Measurements from ENCODE around the gene KCNH4.
A peak's percentile ranks its signal among the peaks of the same experiment; 100 is the strongest.
"Not testable (repeated sequence)": the region's sequence is repeated elsewhere in the genome, so short reads cannot be mapped to it uniquely, and the experiment has no call there.

The KCNH4 gene

GRCh38 chr17:42187833-42188232, 6.9 kb upstream of the KCNH4 start:
- H3K27ac ChIP-seq (ENCODE audit: low read depth, low read length) = no peak overlapping the region
- no peak overlapping the region for H3K9ac ChIP-seq (ENCODE audit: low read length in 5 of 5)
- H3K9me3 ChIP-seq (ENCODE audit: control insufficient read depth in 5 of 5, low read length in 5 of 5) = no peaks in the 10 kb centered on the region

GRCh38 chr17:42186191-42186590, 5.2 kb upstream of the KCNH4 start:
- not testable (repeated sequence) for H3K36me3 ChIP-seq (ENCODE audit: control insufficient read depth in 5 of 5, insufficient read depth in 5 of 5, low read length in 5 of 5); H3K27me3 ChIP-seq (ENCODE audit: control insufficient read depth in 5 of 5, insufficient read depth in 4 of 5, low read length in 5 of 5); H3K27ac ChIP-seq (ENCODE audit: low read depth, low read length); H3K9ac ChIP-seq (ENCODE audit: low read length in 5 of 5); H3K4me3 ChIP-seq (ENCODE audit: low read depth in 1 of 5, low read length in 5 of 5); H3K9me3 ChIP-seq (ENCODE audit: control insufficient read depth in 5 of 5, low read length in 5 of 5)
- H3K4me1 ChIP-seq (ENCODE audit: control insufficient read depth in 5 of 5, insufficient read depth in 5 of 5, low read length in 5 of 5) = peaks cover 0 to 37% (median 26%) of the 10 kb centered on the region in 5 donors

More at GRCh38 chr17:42187833-42188232, 6.9 kb upstream of the KCNH4 start:
- H3K36me3 ChIP-seq (ENCODE audit: control insufficient read depth in 5 of 5, insufficient read depth in 5 of 5, low read length in 5 of 5) = peaks cover 0 to 9% (median 0%) of the 10 kb centered on the region in 5 donors
- H3K4me3 ChIP-seq (ENCODE audit: low read depth in 1 of 5, low read length in 5 of 5) = no peak overlapping the region
- peaks cover 0 to 32% (median 21%) of the 10 kb centered on the region in 5 donors for H3K4me1 ChIP-seq (ENCODE audit: control insufficient read depth in 5 of 5, insufficient read depth in 5 of 5, low read length in 5 of 5)
- H3K27me3 ChIP-seq (ENCODE audit: control insufficient read depth in 5 of 5, insufficient read depth in 4 of 5, low read length in 5 of 5) = no peaks in the 10 kb centered on the region

GRCh38 chr17:42185621-42185930, 4.6 kb upstream of the KCNH4 start:
- H3K9ac ChIP-seq (ENCODE audit: low read length in 5 of 5) = no peak overlapping the region
- no peak overlapping the region for H3K27ac ChIP-seq (ENCODE audit: low read depth, low read length)
- H3K4me1 ChIP-seq (ENCODE audit: control insufficient read depth in 5 of 5, insufficient read depth in 5 of 5, low read length in 5 of 5) = peaks cover 0 to 43% (median 32%) of the 10 kb centered on the region in 5 donors

GRCh38 chr17:42184713-42185620, 4.0 kb upstream of the KCNH4 start, which contains the start of gene HCRT:
Gene HCRT, minus strand, starts transcription at chr17:42185452. Its CDS starts 87 bp downstream, at chr17:42185365.
- Histone ChIP-seq H3K9ac (ENCODE audit: low read length in 5 of 5) (peak within 1 kb of the TSS in 3 of 5 donors; percentile 63 to 72 (median 69)), H3K27ac (ENCODE audit: low read depth, low read length) (no peak within 1 kb of the TSS), H3K9me3 (ENCODE audit: control insufficient read depth in 5 of 5, low read length in 5 of 5) (no peaks in the 10 kb centered on the region), H3K4me3 (ENCODE audit: low read depth in 1 of 5, low read length in 5 of 5) (peak within 1 kb of the TSS in 4 of 5 donors; percentile 65 to 75 (median 70)), H3K27me3 (ENCODE audit: control insufficient read depth in 5 of 5, insufficient read depth in 4 of 5, low read length in 5 of 5) (peaks cover 0 to 7% (median 4%) of the 10 kb centered on the region in 5 donors), H3K36me3 (ENCODE audit: control insufficient read depth in 5 of 5, insufficient read depth in 5 of 5, low read length in 5 of 5) (no peaks in the 10 kb centered on the region), H3K4me1 (ENCODE audit: control insufficient read depth in 5 of 5, insufficient read depth in 5 of 5, low read length in 5 of 5) (peaks cover 0 to 48% (median 37%) of the 10 kb centered on the region in 5 donors)

More at GRCh38 chr17:42185621-42185930, 4.6 kb upstream of the KCNH4 start:
- Histone ChIP-seq H3K27me3 (ENCODE audit: control insufficient read depth in 5 of 5, insufficient read depth in 4 of 5, low read length in 5 of 5) (peaks cover 0 to 7% (median 3%) of the 10 kb centered on the region in 5 donors), H3K9me3 (ENCODE audit: control insufficient read depth in 5 of 5, low read length in 5 of 5) (no peaks in the 10 kb centered on the region), H3K36me3 (ENCODE audit: control insufficient read depth in 5 of 5, insufficient read depth in 5 of 5, low read length in 5 of 5) (peaks cover 0 to 3% (median 0%) of the 10 kb centered on the region in 5 donors), H3K4me3 (ENCODE audit: low read depth in 1 of 5, low read length in 5 of 5) (no peak overlapping the region)

GRCh38 chr17:42183741-42184711, 3.1 kb upstream of the KCNH4 start:
- peak overlapping the region in 4 of 5 donors; percentile 63 to 77 (median 74) for H3K9ac ChIP-seq (ENCODE audit: low read length in 5 of 5)
- H3K27me3 ChIP-seq (ENCODE audit: control insufficient read depth in 5 of 5, insufficient read depth in 4 of 5, low read length in 5 of 5) = peaks cover 0 to 7% (median 4%) of the 10 kb centered on the region in 5 donors
- peak overlapping the region; percentile 65 to 79 (median 70) for H3K4me3 ChIP-seq (ENCODE audit: low read depth in 1 of 5, low read length in 5 of 5)
- peaks cover 0 to 46% (median 37%) of the 10 kb centered on the region in 5 donors for H3K4me1 ChIP-seq (ENCODE audit: control insufficient read depth in 5 of 5, insufficient read depth in 5 of 5, low read length in 5 of 5)
- no peaks in the 10 kb centered on the region for H3K9me3 ChIP-seq (ENCODE audit: control insufficient read depth in 5 of 5, low read length in 5 of 5)
- peak overlapping the region; percentile 62 for H3K27ac ChIP-seq (ENCODE audit: low read depth, low read length)
- H3K36me3 ChIP-seq (ENCODE audit: control insufficient read depth in 5 of 5, insufficient read depth in 5 of 5, low read length in 5 of 5) = no peaks in the 10 kb centered on the region

- Histone ChIP-seq H3K9me3 (ENCODE audit: control insufficient read depth in 5 of 5, low read length in 5 of 5) (no peaks in the 10 kb centered on the region), H3K9ac (ENCODE audit: low read length in 5 of 5) (peak overlapping the region in 4 of 5 donors; percentile 63 to 77 (median 74)), H3K27ac (ENCODE audit: low read depth, low read length) (peak overlapping the region; percentile 62), H3K36me3 (ENCODE audit: control insufficient read depth in 5 of 5, insufficient read depth in 5 of 5, low read length in 5 of 5) (no peaks in the 10 kb centered on the region), H3K4me1 (ENCODE audit: control insufficient read depth in 5 of 5, insufficient read depth in 5 of 5, low read length in 5 of 5) (peaks cover 0 to 50% (median 37%) of the 10 kb centered on the region in 5 donors), H3K27me3 (ENCODE audit: control insufficient read depth in 5 of 5, insufficient read depth in 4 of 5, low read length in 5 of 5) (peaks cover 0 to 7% (median 4%) of the 10 kb centered on the region in 5 donors), H3K4me3 (ENCODE audit: low read depth in 1 of 5, low read length in 5 of 5) (peak overlapping the region; percentile 65 to 79 (median 70))
Observed at GRCh38 chr17:42182927-42183734, 2.2 kb upstream of the KCNH4 start.

GRCh38 chr17:42181851-42182207, 887 bp upstream of the KCNH4 start:
- H3K27ac ChIP-seq (ENCODE audit: low read depth, low read length) = no peak overlapping the region
- H3K27me3 ChIP-seq (ENCODE audit: control insufficient read depth in 5 of 5, insufficient read depth in 4 of 5, low read length in 5 of 5) = peaks cover 0 to 7% (median 4%) of the 10 kb centered on the region in 5 donors
- H3K9me3 ChIP-seq (ENCODE audit: control insufficient read depth in 5 of 5, low read length in 5 of 5) = no peaks in the 10 kb centered on the region
- no peak overlapping the region for H3K9ac ChIP-seq (ENCODE audit: low read length in 5 of 5)
- no peaks in the 10 kb centered on the region for H3K36me3 ChIP-seq (ENCODE audit: control insufficient read depth in 5 of 5, insufficient read depth in 5 of 5, low read length in 5 of 5)
- peaks cover 0 to 50% (median 37%) of the 10 kb centered on the region in 5 donors for H3K4me1 ChIP-seq (ENCODE audit: control insufficient read depth in 5 of 5, insufficient read depth in 5 of 5, low read length in 5 of 5)
- no peak overlapping the region for H3K4me3 ChIP-seq (ENCODE audit: low read depth in 1 of 5, low read length in 5 of 5)

- Histone ChIP-seq H3K4me3 (ENCODE audit: low read depth in 1 of 5, low read length in 5 of 5) (peak overlapping the region in 4 of 5 donors; percentile 36 to 60 (median 53)), H3K27me3 (ENCODE audit: control insufficient read depth in 5 of 5, insufficient read depth in 4 of 5, low read length in 5 of 5) (peaks cover 0 to 7% (median 4%) of the 10 kb centered on the region in 5 donors), H3K36me3 (ENCODE audit: control insufficient read depth in 5 of 5, insufficient read depth in 5 of 5, low read length in 5 of 5) (no peaks in the 10 kb centered on the region), H3K9ac (ENCODE audit: low read length in 5 of 5) (no peak overlapping the region), H3K4me1 (ENCODE audit: control insufficient read depth in 5 of 5, insufficient read depth in 5 of 5, low read length in 5 of 5) (peaks cover 0 to 50% (median 37%) of the 10 kb centered on the region in 5 donors), H3K9me3 (ENCODE audit: control insufficient read depth in 5 of 5, low read length in 5 of 5) (no peaks in the 10 kb centered on the region), H3K27ac (ENCODE audit: low read depth, low read length) (no peak overlapping the region)
Observed at GRCh38 chr17:42180411-42180921, 476 bp downstream of the KCNH4 start.

- Histone ChIP-seq H3K27me3 (ENCODE audit: control insufficient read depth in 5 of 5, insufficient read depth in 4 of 5, low read length in 5 of 5) (peaks cover 0 to 7% (median 4%) of the 10 kb centered on the region in 5 donors), H3K9ac (ENCODE audit: low read length in 5 of 5) (no peak overlapping the region), H3K9me3 (ENCODE audit: control insufficient read depth in 5 of 5, low read length in 5 of 5) (no peaks in the 10 kb centered on the region), H3K27ac (ENCODE audit: low read depth, low read length) (no peak overlapping the region), H3K36me3 (ENCODE audit: control insufficient read depth in 5 of 5, insufficient read depth in 5 of 5, low read length in 5 of 5) (no peaks in the 10 kb centered on the region), H3K4me3 (ENCODE audit: low read depth in 1 of 5, low read length in 5 of 5) (peak overlapping the region in 2 of 5 donors; percentile 56 to 60), H3K4me1 (ENCODE audit: control insufficient read depth in 5 of 5, insufficient read depth in 5 of 5, low read length in 5 of 5) (peaks cover 0 to 48% (median 36%) of the 10 kb centered on the region in 5 donors)
Observed at GRCh38 chr17:42179911-42180410, 981 bp downstream of the KCNH4 start.
